GM21526 (cell line): ENCODE measurements around the gene AGMO.

Source experiments
- ATAC-seq: cut with Tn5 transposase; IDR thresholded peaks from one replicate; pipeline ENCODE4 v1.9.1; 2021; ENCODE audit warnings: moderate library complexity; ENCODE audit not compliant: unreplicated experiment, low FRiP score

The AGMO gene

GRCh38 chr7:15561835-15562234, at the start of gene AGMO:
TSS of gene AGMO (minus strand) at chr7:15562015.
- ATAC-seq: no peak

- ATAC-seq: no peak
Observed at GRCh38 chr7:15610503-15610902, 48.7 kb upstream of the AGMO start.

GRCh38 chr7:15609287-15609686, 47.5 kb upstream of the AGMO start:
- ATAC-seq: no peak

GRCh38 chr7:15607529-15608210, 45.9 kb upstream of the AGMO start:
- ATAC-seq: no peak

GRCh38 chr7:15606561-15606960, 44.7 kb upstream of the AGMO start:
- ATAC-seq: no peak

GRCh38 chr7:15604166-15604565, 42.4 kb upstream of the AGMO start:
- ATAC-seq: no peak

- no peak for ATAC-seq
Observed at GRCh38 chr7:15603124-15603523, 41.3 kb upstream of the AGMO start.

GRCh38 chr7:15602236-15602635, 40.4 kb upstream of the AGMO start:
- no peak for ATAC-seq

GRCh38 chr7:15601175-15601574, 39.4 kb upstream of the AGMO start:
- no peak for ATAC-seq

- ATAC-seq: no peak
Observed at GRCh38 chr7:15600298-15600697, 38.5 kb upstream of the AGMO start.

GRCh38 chr7:15594461-15594860, 32.6 kb upstream of the AGMO start:
- ATAC-seq: no peak

- no peak for ATAC-seq
Observed at GRCh38 chr7:15593382-15593781, 31.6 kb upstream of the AGMO start.

GRCh38 chr7:15586266-15586665, 24.5 kb upstream of the AGMO start:
- ATAC-seq: no peak

- ATAC-seq: no peak
Observed at GRCh38 chr7:15584575-15584974, 22.8 kb upstream of the AGMO start.

- no peak for ATAC-seq
Observed at GRCh38 chr7:15582773-15583172, 21.0 kb upstream of the AGMO start.

GRCh38 chr7:15581352-15581951, 19.6 kb upstream of the AGMO start:
- ATAC-seq: no peak

- no peak for ATAC-seq
Observed at GRCh38 chr7:15580604-15581351, 19.0 kb upstream of the AGMO start.

- ATAC-seq: no peak
Observed at GRCh38 chr7:15577600-15577999, 15.8 kb upstream of the AGMO start.

GRCh38 chr7:15571301-15571878, 9.6 kb upstream of the AGMO start:
- no peak for ATAC-seq

GRCh38 chr7:15567652-15568051, 5.8 kb upstream of the AGMO start:
- no peak for ATAC-seq

- ATAC-seq: no peak
Observed at GRCh38 chr7:15567036-15567435, 5.2 kb upstream of the AGMO start.
